Measurements from ENCODE around the gene BMERB1. TPM values are rescaled to one million over a fixed set of nuclear protein-coding genes. Genes with fewer than 3 reads are reported as not detected.
"Not testable (repeated sequence)": the region's sequence is repeated elsewhere in the genome, so short reads cannot be mapped to it uniquely, and the experiment has no call there.

Gene BMERB1
- 19.4 TPM for polyA plus RNA-seq (2012; ENCODE audit: insufficient read depth, insufficient read length)

DNA sequence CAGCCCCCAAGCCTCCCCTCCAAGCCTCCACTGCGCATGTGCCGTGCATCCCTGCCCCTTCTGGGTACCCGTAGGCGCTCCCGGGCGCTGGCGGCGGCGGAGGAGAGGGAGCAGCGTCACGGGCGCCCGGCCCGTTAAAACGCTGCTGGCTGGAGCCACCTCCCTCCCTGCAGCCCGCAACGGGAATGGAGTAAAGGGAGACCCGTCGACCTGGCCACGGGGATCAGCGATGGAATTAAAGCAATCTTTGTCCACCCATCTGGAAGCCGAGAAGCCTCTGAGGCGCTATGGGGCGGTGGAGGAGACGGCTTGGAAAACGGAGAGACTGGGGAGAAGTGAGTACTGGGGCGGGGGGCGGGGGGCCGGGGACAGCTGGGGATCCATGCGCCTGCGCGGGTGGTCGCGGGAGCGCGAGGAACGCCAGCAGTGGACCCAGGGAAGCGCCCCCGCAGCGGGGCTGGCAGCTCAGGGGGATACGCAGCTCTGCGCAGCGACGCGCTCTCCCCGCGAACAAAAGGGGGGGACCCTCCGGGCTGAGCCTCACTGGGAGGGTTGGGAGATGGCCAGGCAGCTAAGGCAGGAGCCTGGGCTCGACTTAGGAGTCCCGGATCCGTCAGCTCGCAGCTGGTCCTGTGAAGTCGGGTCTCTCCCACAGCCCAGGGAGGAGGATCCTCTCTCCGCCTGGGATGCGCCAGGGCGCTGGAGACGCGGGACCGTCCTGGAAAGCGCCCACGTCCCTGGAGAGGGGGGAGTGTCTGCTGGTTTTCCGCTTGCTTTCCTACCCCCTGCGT is at the start of gene BMERB1:
Gene BMERB1 (plus strand): TSS at position 164 of the 791 bp plus-strand sequence. CDS start 66 bp downstream, at position 230.
- peak; percentile 49 for DNase-seq (ENCODE audit: low read depth, low spot score)
- peak within 1 kb of the TSS; percentile 80 for H3K4me3 ChIP-seq (ENCODE audit: low read length)

DNA sequence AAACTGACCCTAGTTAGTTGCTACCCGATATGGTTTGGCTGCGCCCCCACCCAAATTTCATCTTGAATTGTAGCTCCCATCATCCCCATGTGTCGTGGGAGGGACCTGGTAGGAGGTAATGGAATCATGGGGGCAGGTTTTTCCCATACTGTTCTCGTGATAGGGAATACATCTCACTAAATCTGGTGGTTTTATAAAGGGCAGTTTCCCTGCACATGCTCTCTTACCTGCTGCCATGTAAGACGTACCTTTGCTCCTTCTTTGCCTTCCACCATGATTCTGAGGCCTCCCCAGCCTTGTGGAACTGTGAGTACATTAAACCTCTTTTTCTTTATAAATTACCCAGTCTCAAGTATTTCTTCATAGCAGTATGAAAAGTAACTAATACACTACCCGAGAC is 46.3 kb upstream of the BMERB1 start:
- DNase-seq (ENCODE audit: low read depth, low spot score); H3K4me3 ChIP-seq (ENCODE audit: low read length): not testable (repeated sequence)

- H3K4me3 ChIP-seq (ENCODE audit: low read length); DNase-seq (ENCODE audit: low read depth, low spot score): not testable (repeated sequence)
Observed at GRCh38 chr16:15389916-15390315, 44.5 kb upstream of the BMERB1 start.

- not testable (repeated sequence) for DNase-seq (ENCODE audit: low read depth, low spot score); H3K4me3 ChIP-seq (ENCODE audit: low read length)
Observed at GRCh38 chr16:15393025-15393424, 41.4 kb upstream of the BMERB1 start.

DNA sequence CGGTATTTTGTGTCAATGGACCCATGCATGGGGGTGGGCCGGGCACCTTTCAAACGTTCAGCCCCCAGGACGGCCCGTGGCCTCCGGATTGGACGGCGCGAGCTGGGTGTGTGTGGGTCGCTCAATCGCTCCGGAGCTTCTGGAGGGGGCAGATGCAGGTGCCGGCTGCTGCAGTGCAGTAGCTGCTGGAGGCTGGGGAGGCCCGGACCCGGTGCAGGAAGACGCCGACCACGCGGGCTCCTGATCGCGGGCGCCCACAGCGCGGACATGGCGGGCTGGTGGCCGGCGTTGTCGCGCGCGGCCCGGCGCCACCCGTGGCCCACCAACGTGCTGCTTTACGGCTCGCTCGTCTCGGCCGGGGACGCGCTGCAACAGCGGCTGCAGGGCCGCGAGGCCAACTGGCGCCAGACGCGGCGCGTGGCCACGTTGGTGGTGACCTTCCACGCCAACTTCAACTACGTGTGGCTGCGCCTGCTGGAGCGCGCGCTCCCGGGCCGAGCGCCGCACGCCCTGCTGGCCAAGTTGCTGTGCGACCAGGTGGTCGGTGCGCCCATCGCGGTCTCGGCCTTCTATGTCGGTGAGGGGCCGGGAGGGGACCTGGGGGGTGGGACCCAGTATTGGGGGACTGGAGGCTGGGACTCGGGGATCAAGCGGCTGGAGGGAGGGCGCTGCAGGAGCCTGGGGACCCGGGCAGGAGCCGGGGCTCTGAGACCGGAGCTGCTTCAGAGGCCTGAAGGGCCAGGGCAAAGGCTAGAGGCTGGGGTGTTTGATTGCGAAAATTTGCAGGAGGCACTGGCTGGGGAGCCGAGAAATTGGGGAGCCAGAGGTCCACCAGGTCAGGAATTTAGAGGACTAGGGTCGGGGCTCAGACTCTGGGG is 38.5 kb upstream of the BMERB1 start, which contains the start of gene MPV17L:
Gene MPV17L (plus strand): TSS at position 124 of the 878 bp plus-strand sequence. CDS start 144 bp downstream, at position 268.
- not testable (repeated sequence) for DNase-seq (ENCODE audit: low read depth, low spot score); H3K4me3 ChIP-seq (ENCODE audit: low read length)

- not testable (repeated sequence) for DNase-seq (ENCODE audit: low read depth, low spot score); H3K4me3 ChIP-seq (ENCODE audit: low read length)
Observed at GRCh38 chr16:15396509-15396829, 37.9 kb upstream of the BMERB1 start.

GRCh38 chr16:15396948-15397594 is 37.3 kb upstream of the BMERB1 start:
- no peak overlapping the region for H3K4me3 ChIP-seq (ENCODE audit: low read length)
- no peak for DNase-seq (ENCODE audit: low read depth, low spot score)

DNA sequence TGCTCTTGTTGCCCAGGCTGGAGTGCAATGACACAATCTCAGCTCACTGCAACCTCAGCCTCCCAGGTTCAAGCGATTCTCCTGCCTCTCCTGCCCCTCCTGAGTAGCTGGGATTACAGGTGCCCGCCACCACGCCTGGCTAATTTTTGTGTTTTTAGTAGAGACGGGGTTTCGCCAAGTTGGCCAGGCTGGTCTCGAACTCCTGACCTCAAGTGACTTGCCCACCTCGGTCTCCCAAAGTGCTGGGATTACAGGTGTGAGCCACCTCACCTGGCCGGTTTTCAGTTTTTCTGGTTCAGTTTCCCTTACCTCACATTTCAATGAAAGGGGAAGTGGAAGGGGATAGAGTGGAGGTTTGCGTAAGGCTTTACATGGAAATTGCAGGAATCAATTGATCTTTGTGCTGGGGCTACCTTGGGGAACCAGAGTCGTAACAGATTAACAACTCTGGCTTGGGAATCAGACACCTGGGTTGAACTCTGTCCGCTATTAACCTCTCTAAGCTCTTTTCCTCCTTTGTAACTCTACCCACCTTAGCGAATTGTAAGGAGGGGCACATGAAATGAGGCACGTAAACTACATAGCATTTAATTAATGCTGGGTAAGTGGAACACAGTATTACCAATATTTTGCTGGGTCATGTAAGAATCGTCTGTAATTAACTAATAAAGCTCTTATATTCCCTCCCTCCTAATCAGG is 35.6 kb upstream of the BMERB1 start:
- DNase-seq (ENCODE audit: low read depth, low spot score) = no peak
- no peak overlapping the region for H3K4me3 ChIP-seq (ENCODE audit: low read length)

- no peak for DNase-seq (ENCODE audit: low read depth, low spot score)
- H3K4me3 ChIP-seq (ENCODE audit: low read length) = no peak overlapping the region
Observed at GRCh38 chr16:15399317-15399716, 35.1 kb upstream of the BMERB1 start.

- not testable (repeated sequence) for DNase-seq (ENCODE audit: low read depth, low spot score); H3K4me3 ChIP-seq (ENCODE audit: low read length)
Observed at GRCh38 chr16:15400314-15400713, 34.1 kb upstream of the BMERB1 start.

GRCh38 chr16:15401972-15402371 is 32.4 kb upstream of the BMERB1 start:
- no peak for DNase-seq (ENCODE audit: low read depth, low spot score)
- H3K4me3 ChIP-seq (ENCODE audit: low read length) = no peak overlapping the region

- no peak for DNase-seq (ENCODE audit: low read depth, low spot score)
- no peak overlapping the region for H3K4me3 ChIP-seq (ENCODE audit: low read length)
Observed at GRCh38 chr16:15403392-15403995, 30.9 kb upstream of the BMERB1 start.

- not testable (repeated sequence) for DNase-seq (ENCODE audit: low read depth, low spot score); H3K4me3 ChIP-seq (ENCODE audit: low read length)
Observed at GRCh38 chr16:15404091-15404490, 30.3 kb upstream of the BMERB1 start.

GRCh38 chr16:15404792-15405191 is 29.6 kb upstream of the BMERB1 start:
- no peak overlapping the region for H3K4me3 ChIP-seq (ENCODE audit: low read length)
- no peak for DNase-seq (ENCODE audit: low read depth, low spot score)

DNA sequence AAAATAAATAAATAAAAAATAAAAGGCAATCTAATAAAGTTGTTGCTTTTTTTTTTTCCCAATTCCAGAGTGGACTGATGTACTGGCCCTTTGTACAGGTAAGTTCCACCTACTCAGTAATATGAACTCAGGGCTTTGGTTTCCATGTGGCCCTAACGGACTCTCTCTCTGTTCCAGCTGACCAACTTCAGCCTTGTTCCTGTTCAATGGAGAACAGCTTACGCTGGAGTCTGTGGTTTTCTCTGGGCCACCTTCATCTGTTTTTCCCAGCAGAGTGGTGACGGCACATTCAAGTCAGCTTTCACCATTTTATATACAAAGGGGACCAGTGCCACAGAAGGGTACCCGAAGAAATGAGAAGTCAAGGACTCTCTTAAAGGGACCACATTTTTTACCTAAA is 26.6 kb upstream of the BMERB1 start:
- not testable (repeated sequence) for H3K4me3 ChIP-seq (ENCODE audit: low read length); DNase-seq (ENCODE audit: low read depth, low spot score)

DNA sequence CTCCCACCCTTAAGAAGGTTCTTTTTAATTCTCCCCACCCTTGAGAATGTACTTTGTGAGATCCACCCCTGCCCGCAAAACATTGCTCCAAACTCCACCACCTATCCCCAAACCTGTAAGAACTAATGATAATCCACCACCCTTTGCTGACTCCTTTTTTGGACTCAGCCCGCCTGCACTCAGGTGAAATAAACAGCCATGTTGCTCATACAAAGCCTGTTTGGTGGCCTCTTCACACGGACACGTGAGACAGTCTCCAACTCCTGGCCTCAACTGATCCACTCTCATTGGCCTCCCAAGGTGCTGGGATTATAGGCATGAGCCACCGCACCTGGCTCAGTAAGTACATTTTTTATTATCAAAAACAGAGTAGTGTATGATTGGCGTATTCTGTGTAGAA is 24.9 kb upstream of the BMERB1 start:
- not testable (repeated sequence) for DNase-seq (ENCODE audit: low read depth, low spot score)

DNA sequence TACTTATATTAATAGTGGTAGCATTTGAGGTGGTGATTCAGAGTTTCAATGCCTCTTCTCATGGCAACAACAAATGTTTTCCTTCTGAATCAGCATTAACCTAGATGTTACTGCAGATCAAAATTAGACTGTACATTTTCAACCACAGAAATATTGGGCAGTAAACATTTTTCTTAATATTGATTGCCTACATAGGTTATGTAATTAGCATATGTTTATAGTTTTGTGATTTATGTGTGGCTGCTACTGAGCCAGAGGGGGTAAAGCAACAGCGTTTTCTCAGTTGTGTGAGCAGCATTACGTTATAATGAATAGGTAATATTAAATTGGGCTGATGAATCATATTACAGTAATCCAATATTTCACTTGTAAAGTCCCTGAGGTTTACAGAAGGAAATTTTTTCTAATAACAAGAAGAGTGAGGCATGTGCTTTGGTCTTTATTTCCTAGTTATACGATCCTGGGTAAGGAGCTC is 18.8 kb upstream of the BMERB1 start:
- DNase-seq (ENCODE audit: low read depth, low spot score) = no peak
- no peak overlapping the region for H3K4me3 ChIP-seq (ENCODE audit: low read length)

More for the DNA sequence above, 24.9 kb upstream of the BMERB1 start:
- H3K4me3 ChIP-seq (ENCODE audit: low read length) = not testable (repeated sequence)

- no peak for DNase-seq (ENCODE audit: low read depth, low spot score)
- no peak overlapping the region for H3K4me3 ChIP-seq (ENCODE audit: low read length)
Observed at GRCh38 chr16:15417197-15417596, 17.2 kb upstream of the BMERB1 start.

Data from Jurkat, Clone E6-1 (cell line).